CD4-positive, alpha-beta T cell (primary cell): ENCODE results near the gene NUDT11. TPM values are rescaled to one million over a fixed set of nuclear protein-coding genes. Genes with fewer than 3 reads are reported as not detected.
"Not testable (repeated sequence)": the region's sequence is repeated elsewhere in the genome, so short reads cannot be mapped to it uniquely, and the experiment has no call there.

Experiments
- ATAC-seq: fragments of 200-7000 bp; cut with Tn5 transposase; one replicate; pipeline ENCODE4 v1.10.0; 2022; ENCODE audit warnings: mild to moderate bottlenecking; ENCODE audit not compliant: poor library complexity
- CTCF ChIA-PET: fragments of 350-600 bp; sonication (Branson Sonifier 250); formaldehyde crosslinking; loops from one replicate; lab custom pipeline; 2021; ENCODE audit warnings: antibody characterized with exemption, inconsistent platforms; lab: Charles Lee
- POLR2A ChIA-PET: fragments of 350-600 bp; sonication (Branson Sonifier 250); formaldehyde crosslinking; loops from one replicate; lab custom pipeline; 2021; ENCODE audit warnings: antibody characterized with exemption, inconsistent platforms; lab: Charles Lee
- DNase-seq, 14 experiments: peaks; one replicate each; pipeline ENCODE4 v3.0.0-alpha.2; 2013 to 2020; ENCODE audit warnings: mixed read lengths in 2 of 14
- H3K27ac ChIP-seq, 2 donors: one replicate each; pipeline versions ENCODE4 v1.5.1 to v1.7.0; 2013; ENCODE audit warnings: low read length in 2 of 2, low read depth in 1 of 2, mild to moderate bottlenecking in 1 of 2
- H3K27me3 ChIP-seq, 2 experiments: 1 replicate in 1 of 2; 2 replicates in 1 of 2; pipeline versions ENCODE4 v1.6.1 to v1.7.0; 2013; ENCODE audit warnings: low read length in 2 of 2, control low read depth in 1 of 2, mild to moderate bottlenecking in 1 of 2, moderate library complexity in 1 of 2; ENCODE audit not compliant: insufficient read depth in 2 of 2, control insufficient read depth in 1 of 2
- H3K36me3 ChIP-seq: one replicate; pipeline ENCODE4 v1.6.1; 2013; ENCODE audit warnings: low read length, control low read depth; ENCODE audit not compliant: insufficient read depth
- H3K4me1 ChIP-seq: one replicate; pipeline ENCODE4 v1.6.1; 2013; ENCODE audit warnings: low read length, control low read depth; ENCODE audit not compliant: insufficient read depth
- H3K4me3 ChIP-seq: one replicate; pipeline ENCODE4 v1.5.1; 2013; ENCODE audit warnings: mild to moderate bottlenecking, low read length, moderate library complexity
- H3K9me3 ChIP-seq, 2 experiments: 1 replicate in 1 of 2; 2 replicates in 1 of 2; pipeline versions ENCODE4 v1.6.1 to v1.7.0; 2013; ENCODE audit warnings: low read length in 2 of 2, mild to moderate bottlenecking in 2 of 2, control low read depth in 1 of 2, moderate library complexity in 1 of 2; ENCODE audit not compliant: control insufficient read depth in 1 of 2, insufficient read depth in 1 of 2
- H3K27ac Mint-ChIP-seq: one replicate; pipeline ENCODE4 v1.8.0; 2020; ENCODE audit warnings: mixed read lengths
- H3K27me3 Mint-ChIP-seq: one replicate; pipeline ENCODE4 v1.8.0; 2021; ENCODE audit warnings: mixed read lengths
- H3K36me3 Mint-ChIP-seq: one replicate; pipeline ENCODE4 v1.8.0; 2021; ENCODE audit warnings: low read depth, mixed read lengths
- H3K4me1 Mint-ChIP-seq: one replicate; pipeline ENCODE4 v1.8.0; 2021; ENCODE audit warnings: low read depth, mixed read lengths
- H3K4me3 Mint-ChIP-seq: one replicate; pipeline ENCODE4 v1.8.0; 2020; ENCODE audit warnings: mild to moderate bottlenecking, mixed read lengths
- H3K9me3 Mint-ChIP-seq: one replicate; pipeline ENCODE4 v1.8.0; 2020; ENCODE audit warnings: mixed read lengths
- CTCF ChIP-seq: fragments of 200-600 bp; IDR thresholded peaks from one replicate; pipeline ENCODE4 v1.8.0; 2022; ENCODE audit warnings: antibody characterized with exemption, mild to moderate bottlenecking
- intact Hi-C, 2 experiments: fragments of 100-400 bp; cut with DNase I in 1 of 2; cut with micrococcal nuclease in 1 of 2; formaldehyde crosslinking; loops; one replicate each; pipeline versions ENCODE4 v1.15.1 to v1.9.0; 2023 to 2025; cut with DNase I, micrococcal nuclease
- total RNA-seq, 174 experiments: library from RNA in 2 of 174; stranded (reverse) in 2 of 174; gene quantifications; one replicate each; pipeline ENCODE4 v1.2.3 and lab custom pipeline; 2021 to 2026

NUDT11 gene
- total RNA-seq, 2 experiments from 2014 or later: 0.20 to 0.47 TPM

DNA sequence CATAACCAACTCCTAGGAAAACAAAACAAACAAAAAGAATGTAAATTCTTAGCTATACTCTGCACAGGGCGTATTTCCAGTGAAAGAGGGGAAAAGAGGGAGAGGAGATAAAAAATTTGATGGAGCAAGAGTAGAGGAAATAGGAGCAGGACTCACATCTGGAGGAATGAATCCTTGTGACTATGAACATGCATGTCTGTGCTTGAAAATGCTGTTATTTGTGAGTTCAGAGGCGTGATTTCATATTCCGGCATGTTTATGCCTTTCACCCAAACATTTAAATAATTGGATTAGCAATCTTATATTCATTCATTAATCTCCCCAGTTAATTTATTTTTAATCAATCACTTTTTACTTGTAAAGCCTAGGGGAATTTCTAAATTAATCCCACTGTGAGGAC, 11.2 kb upstream of the NUDT11 start:
- no peaks in the 10 kb centered on the region for H3K4me1 Mint-ChIP-seq
- intact Hi-C loops: no loop called here

GRCh38 chrX:51495701-51496488, 497 bp downstream of the NUDT11 start:
- POLR2A ChIA-PET, CTCF ChIA-PET, H3K4me1 Mint-ChIP-seq, H3K9me3 ChIP-seq, H3K9me3 Mint-ChIP-seq, H3K36me3 Mint-ChIP-seq, intact Hi-C loops, H3K36me3 ChIP-seq, DNase-seq, ATAC-seq, H3K4me1 ChIP-seq, H3K27ac Mint-ChIP-seq, H3K27me3 ChIP-seq, H3K27ac ChIP-seq: not testable (repeated sequence)
- peak overlapping the region; percentile 49 for H3K4me3 ChIP-seq
- Mint-ChIP-seq H3K4me3 (peak overlapping the region; percentile 87), H3K27me3 (peaks cover 38% of the 10 kb centered on the region)

More for the DNA sequence above, 11.2 kb upstream of the NUDT11 start:
- Histone ChIP-seq H3K4me3 (no peak overlapping the region), H3K27ac (no peak overlapping the region), H3K9me3 (no peaks in the 10 kb centered on the region), H3K4me1 (no peaks in the 10 kb centered on the region), H3K36me3 (no peaks in the 10 kb centered on the region), H3K27me3 (no peaks in the 10 kb centered on the region)
- ChIA-PET CTCF (no interaction called here), POLR2A (no interaction called here)
- Mint-ChIP-seq H3K9me3 (no peaks in the 10 kb centered on the region), H3K36me3 (no peaks in the 10 kb centered on the region), H3K27me3 (no peaks in the 10 kb centered on the region), H3K27ac (no peak overlapping the region), H3K4me3 (no peak overlapping the region)
- ATAC-seq (no peak), DNase-seq (no peak)
- no peak for TF ChIP-seq CTCF

DNA sequence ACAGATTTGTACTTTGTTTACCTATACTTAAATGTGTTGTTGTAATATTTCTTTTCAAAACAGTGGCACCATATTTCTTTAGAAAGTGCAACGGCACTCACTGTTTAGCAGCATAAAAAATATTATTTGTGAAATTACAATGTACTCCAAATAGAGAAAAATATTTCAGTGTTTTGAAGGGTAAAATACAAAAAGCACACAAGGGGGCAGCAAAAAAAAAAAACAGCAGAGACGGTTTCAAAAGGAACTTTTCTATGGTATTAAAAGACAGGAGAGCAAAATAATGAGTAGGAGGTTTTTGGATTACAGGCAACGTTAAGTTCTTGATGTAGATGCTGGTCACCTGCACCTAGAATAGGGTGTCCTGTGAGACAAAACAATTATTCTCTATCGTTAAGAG, 2.0 kb downstream of the NUDT11 start:
- ChIA-PET POLR2A (no interaction called here), CTCF (no interaction called here)
- ATAC-seq (no peak), DNase-seq (no peak)
- H3K27me3 ChIP-seq: peaks cover 0 to 9% of the 10 kb centered on the region in 2 experiments
- H3K4me1 ChIP-seq: peaks cover 5% of the 10 kb centered on the region
- H3K9me3 ChIP-seq: no peaks in the 10 kb centered on the region
- Mint-ChIP-seq H3K9me3 (no peaks in the 10 kb centered on the region), H3K36me3 (no peaks in the 10 kb centered on the region), H3K27ac (no peak overlapping the region), H3K27me3 (peaks cover 38% of the 10 kb centered on the region), H3K4me3 (peak overlapping the region; percentile 69), H3K4me1 (no peaks in the 10 kb centered on the region)
- no peaks in the 10 kb centered on the region for H3K36me3 ChIP-seq
- no peak for TF ChIP-seq CTCF
- intact Hi-C loops: no loop called here
- H3K4me3 ChIP-seq: no peak overlapping the region
- no peak overlapping the region for H3K27ac ChIP-seq

DNA sequence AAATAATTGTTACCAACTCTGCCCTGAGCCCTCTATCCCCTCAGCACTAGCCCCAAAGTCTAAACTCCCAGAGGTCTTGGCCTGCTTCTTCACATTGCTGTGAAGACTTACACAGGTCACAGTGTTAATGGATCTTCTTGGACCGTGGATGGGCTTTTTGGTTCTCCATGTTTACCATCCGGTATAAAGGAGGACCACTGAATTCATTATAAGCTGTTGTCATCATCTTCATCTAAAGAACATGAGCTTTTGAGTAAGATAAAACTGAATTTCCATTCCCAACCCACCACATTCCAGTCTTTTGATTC, 8.5 kb downstream of the NUDT11 start:
- H3K27ac ChIP-seq: no peak overlapping the region
- peaks cover 6% of the 10 kb centered on the region for H3K27me3 Mint-ChIP-seq
- no peaks in the 10 kb centered on the region for H3K36me3 ChIP-seq
- CTCF ChIA-PET: interaction anchor here (1.1 kb wide), 1 partner anchor 27 kb away, joined by 3 read pairs; no protein-coding TSS in a partner anchor
- H3K36me3 Mint-ChIP-seq: no peaks in the 10 kb centered on the region
- no peak overlapping the region for H3K4me3 Mint-ChIP-seq
- H3K27ac Mint-ChIP-seq: no peak overlapping the region
- no peaks in the 10 kb centered on the region for H3K4me1 Mint-ChIP-seq
- no peak for TF ChIP-seq CTCF
- no peak for ATAC-seq
- no peaks in the 10 kb centered on the region for H3K4me1 ChIP-seq
- no peaks in the 10 kb centered on the region for H3K9me3 Mint-ChIP-seq
- intact Hi-C loops: no loop called here
- no peaks in the 10 kb centered on the region for H3K9me3 ChIP-seq
- POLR2A ChIA-PET: no interaction called here
- DNase-seq: no peak
- H3K4me3 ChIP-seq: no peak overlapping the region
- no peaks in the 10 kb centered on the region for H3K27me3 ChIP-seq
